AG10803 (cell line): Measurements from ENCODE around the gene JAKMIP3.

ENCODE experiments used
- DNase-seq: peaks from one replicate; pipeline ENCODE4 v3.0.0; 2010; ENCODE audit warnings: low read depth
- H3K4me3 ChIP-seq: 2 replicates; pipeline ENCODE4 v1.5.1; 2011; ENCODE audit warnings: mild to moderate bottlenecking, low read length, control low read depth
- CTCF ChIP-seq: conservative IDR thresholded peaks from 2 replicates; pipeline ENCODE4 v1.5.1; 2011; ENCODE audit warnings: mild to moderate bottlenecking, low read length, control low read depth, inconsistent platforms

Gene JAKMIP3

GRCh38 chr10:132043861-132044695, 21.7 kb upstream of the JAKMIP3 start:
- no peak for DNase-seq
- TF ChIP-seq CTCF, result no peak
- no peak overlapping the region for H3K4me3 ChIP-seq

GRCh38 chr10:132044803-132045202, 20.9 kb upstream of the JAKMIP3 start:
- no peak for DNase-seq
- TF ChIP-seq CTCF, result no peak
- H3K4me3 ChIP-seq, result no peak overlapping the region

GRCh38 chr10:132045324-132045723, 20.4 kb upstream of the JAKMIP3 start:
- no peak for DNase-seq
- no peak overlapping the region for H3K4me3 ChIP-seq
- TF ChIP-seq CTCF, result no peak

- no peak for TF ChIP-seq CTCF
- H3K4me3 ChIP-seq, result no peak overlapping the region
- no peak for DNase-seq
Observed at GRCh38 chr10:132047575-132048293, 18.0 kb upstream of the JAKMIP3 start.

- H3K4me3 ChIP-seq, result no peak overlapping the region
- no peak for DNase-seq
- TF ChIP-seq CTCF, result no peak
Observed at GRCh38 chr10:132048294-132048667, 17.5 kb upstream of the JAKMIP3 start.

GRCh38 chr10:132050191-132050590, 15.6 kb upstream of the JAKMIP3 start:
- H3K4me3 ChIP-seq, result no peak overlapping the region
- no peak for DNase-seq
- TF ChIP-seq CTCF, result no peak

GRCh38 chr10:132052124-132052523, 13.6 kb upstream of the JAKMIP3 start:
- no peak overlapping the region for H3K4me3 ChIP-seq
- DNase-seq, result no peak
- TF ChIP-seq CTCF, result no peak
